HEK293 (cell line): Measurements from ENCODE around the gene IFT27.

Source experiments
- KLF10 ChIP-seq: fragments of 450-650 bp; IDR thresholded peaks from 2 replicates; pipeline ENCODE4 v1.5.1; 2018; ENCODE audit warnings: missing biosample characterization, mild to moderate bottlenecking, missing genetic modification characterization
- KLF8 ChIP-seq: fragments of 450-650 bp; formaldehyde crosslinking; IDR thresholded peaks from 2 replicates; pipeline ENCODE4 v1.5.1; 2016; ENCODE audit warnings: missing biosample characterization, missing genetic modification characterization
- SP7 ChIP-seq: fragments of 450-650 bp; formaldehyde crosslinking; IDR thresholded peaks from 2 replicates; pipeline ENCODE4 v1.5.1; 2016; ENCODE audit warnings: missing biosample characterization, missing genetic modification characterization
- TCF7L2 ChIP-seq: IDR thresholded peaks from 2 replicates; pipeline ENCODE4 v1.6.1; 2011; ENCODE audit warnings: low read depth, mild to moderate bottlenecking, inconsistent platforms, low read length, moderate library complexity, borderline replicate concordance
- YY1 ChIP-seq: fragments of 450-650 bp; formaldehyde crosslinking; IDR thresholded peaks from 2 replicates; pipeline ENCODE4 v1.5.1; 2018; ENCODE audit warnings: missing biosample characterization, missing genetic modification characterization
- ZBTB1 ChIP-seq: fragments of 450-650 bp; formaldehyde crosslinking; IDR thresholded peaks from 2 replicates; pipeline ENCODE4 v1.5.1; 2016; ENCODE audit warnings: missing biosample characterization, missing genetic modification characterization
- ZFP37 ChIP-seq: fragments of 450-650 bp; formaldehyde crosslinking; IDR thresholded peaks from 2 replicates; pipeline ENCODE4 v1.5.1; 2016; ENCODE audit warnings: missing biosample characterization, missing genetic modification characterization
- ZNF121 ChIP-seq: fragments of 450-650 bp; formaldehyde crosslinking; IDR thresholded peaks from 2 replicates; pipeline ENCODE4 v1.5.1; 2016; ENCODE audit warnings: missing biosample characterization, missing genetic modification characterization
- ZNF266 ChIP-seq: fragments of 450-650 bp; formaldehyde crosslinking; IDR thresholded peaks from 2 replicates; pipeline ENCODE4 v1.5.1; 2016; ENCODE audit warnings: missing biosample characterization, missing genetic modification characterization, low read depth
- ZNF501 ChIP-seq: fragments of 450-650 bp; formaldehyde crosslinking; IDR thresholded peaks from 2 replicates; pipeline ENCODE4 v1.5.1; 2016; ENCODE audit warnings: missing biosample characterization, missing genetic modification characterization
- ZNF529 ChIP-seq: fragments of 450-650 bp; formaldehyde crosslinking; IDR thresholded peaks from 2 replicates; pipeline ENCODE4 v1.5.1; 2017; ENCODE audit warnings: missing genetic modification characterization, missing biosample characterization; ENCODE audit not compliant: insufficient replicate concordance
- ZNF654 ChIP-seq: fragments of 450-650 bp; formaldehyde crosslinking; IDR thresholded peaks from 2 replicates; pipeline ENCODE4 v1.5.1; 2016; ENCODE audit warnings: low read depth, missing biosample characterization, missing genetic modification characterization
- TF ChIP-seq, protein P1 (sequence below): fragments of 450-650 bp; formaldehyde crosslinking; IDR thresholded peaks from 2 replicates; pipeline ENCODE4 v1.5.1; 2016; ENCODE audit warnings: missing biosample characterization, missing genetic modification characterization
- TF ChIP-seq, protein P2 (sequence below): fragments of 450-650 bp; formaldehyde crosslinking; IDR thresholded peaks from 2 replicates; pipeline ENCODE4 v1.5.1; 2016; ENCODE audit warnings: missing biosample characterization, missing genetic modification characterization, low read depth

DNA sequence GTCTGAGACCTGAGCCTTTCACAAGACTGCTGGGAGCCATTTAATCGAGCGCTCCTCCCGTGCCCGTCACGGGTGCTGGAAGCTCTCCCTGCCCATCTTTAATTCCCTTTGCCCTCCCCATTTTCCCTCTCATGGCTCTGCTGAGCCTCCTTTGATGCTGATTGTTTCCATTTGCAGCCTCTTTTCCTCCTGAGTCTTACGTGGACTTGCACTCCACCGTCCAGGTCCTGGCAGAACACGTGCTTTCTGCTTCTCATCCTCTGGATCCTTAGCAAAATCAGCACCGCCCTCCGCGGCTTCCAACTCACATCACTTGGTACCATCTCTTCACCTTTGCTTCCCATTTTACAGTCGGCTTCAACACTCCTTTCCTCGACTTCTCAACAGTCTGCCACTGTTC, 7.3 kb downstream of the IFT27 start:
- TF ChIP-seq, protein P1, sequence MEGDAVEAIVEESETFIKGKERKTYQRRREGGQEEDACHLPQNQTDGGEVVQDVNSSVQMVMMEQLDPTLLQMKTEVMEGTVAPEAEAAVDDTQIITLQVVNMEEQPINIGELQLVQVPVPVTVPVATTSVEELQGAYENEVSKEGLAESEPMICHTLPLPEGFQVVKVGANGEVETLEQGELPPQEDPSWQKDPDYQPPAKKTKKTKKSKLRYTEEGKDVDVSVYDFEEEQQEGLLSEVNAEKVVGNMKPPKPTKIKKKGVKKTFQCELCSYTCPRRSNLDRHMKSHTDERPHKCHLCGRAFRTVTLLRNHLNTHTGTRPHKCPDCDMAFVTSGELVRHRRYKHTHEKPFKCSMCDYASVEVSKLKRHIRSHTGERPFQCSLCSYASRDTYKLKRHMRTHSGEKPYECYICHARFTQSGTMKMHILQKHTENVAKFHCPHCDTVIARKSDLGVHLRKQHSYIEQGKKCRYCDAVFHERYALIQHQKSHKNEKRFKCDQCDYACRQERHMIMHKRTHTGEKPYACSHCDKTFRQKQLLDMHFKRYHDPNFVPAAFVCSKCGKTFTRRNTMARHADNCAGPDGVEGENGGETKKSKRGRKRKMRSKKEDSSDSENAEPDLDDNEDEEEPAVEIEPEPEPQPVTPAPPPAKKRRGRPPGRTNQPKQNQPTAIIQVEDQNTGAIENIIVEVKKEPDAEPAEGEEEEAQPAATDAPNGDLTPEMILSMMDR, result no peak
- TF ChIP-seq ZNF266 (tag by site-specific recombination), result no peak
- no peak for TF ChIP-seq ZFP37 (tag by site-specific recombination)
- no peak for TF ChIP-seq KLF10 (tag by site-specific recombination)
- no peak for TF ChIP-seq YY1 (tag by site-specific recombination)
- TF ChIP-seq ZBTB1 (tag by site-specific recombination), result no peak
- TF ChIP-seq ZNF121 (tag by site-specific recombination), result no peak
- no peak for TF ChIP-seq ZNF501
- TF ChIP-seq ZNF654 (tag by site-specific recombination), result no peak
- TF ChIP-seq, protein P2, sequence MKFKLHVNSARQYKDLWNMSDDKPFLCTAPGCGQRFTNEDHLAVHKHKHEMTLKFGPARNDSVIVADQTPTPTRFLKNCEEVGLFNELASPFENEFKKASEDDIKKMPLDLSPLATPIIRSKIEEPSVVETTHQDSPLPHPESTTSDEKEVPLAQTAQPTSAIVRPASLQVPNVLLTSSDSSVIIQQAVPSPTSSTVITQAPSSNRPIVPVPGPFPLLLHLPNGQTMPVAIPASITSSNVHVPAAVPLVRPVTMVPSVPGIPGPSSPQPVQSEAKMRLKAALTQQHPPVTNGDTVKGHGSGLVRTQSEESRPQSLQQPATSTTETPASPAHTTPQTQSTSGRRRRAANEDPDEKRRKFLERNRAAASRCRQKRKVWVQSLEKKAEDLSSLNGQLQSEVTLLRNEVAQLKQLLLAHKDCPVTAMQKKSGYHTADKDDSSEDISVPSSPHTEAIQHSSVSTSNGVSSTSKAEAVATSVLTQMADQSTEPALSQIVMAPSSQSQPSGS (tag by site-specific recombination), result no peak
- TF ChIP-seq ZNF529, result no peak
- TF ChIP-seq KLF8 (tag by site-specific recombination), result no peak
- TF ChIP-seq TCF7L2, result no peak
- TF ChIP-seq SP7 (tag by site-specific recombination), result no peak
